NCI-H1105 treated with DMSO at 0.1 percent for 48 hours (cell line): ENCODE data around the gene ARMC10.
A peak's percentile ranks its signal among the peaks of the same experiment; 100 is the strongest.
"Not testable (repeated sequence)": the region's sequence is repeated elsewhere in the genome, so short reads cannot be mapped to it uniquely, and the experiment has no call there.

Experiments used
- DNase-seq: peaks from one replicate; lab custom pipeline; 2025; lab: John Stamatoyannopoulos, UW

ARMC10 gene

DNA sequence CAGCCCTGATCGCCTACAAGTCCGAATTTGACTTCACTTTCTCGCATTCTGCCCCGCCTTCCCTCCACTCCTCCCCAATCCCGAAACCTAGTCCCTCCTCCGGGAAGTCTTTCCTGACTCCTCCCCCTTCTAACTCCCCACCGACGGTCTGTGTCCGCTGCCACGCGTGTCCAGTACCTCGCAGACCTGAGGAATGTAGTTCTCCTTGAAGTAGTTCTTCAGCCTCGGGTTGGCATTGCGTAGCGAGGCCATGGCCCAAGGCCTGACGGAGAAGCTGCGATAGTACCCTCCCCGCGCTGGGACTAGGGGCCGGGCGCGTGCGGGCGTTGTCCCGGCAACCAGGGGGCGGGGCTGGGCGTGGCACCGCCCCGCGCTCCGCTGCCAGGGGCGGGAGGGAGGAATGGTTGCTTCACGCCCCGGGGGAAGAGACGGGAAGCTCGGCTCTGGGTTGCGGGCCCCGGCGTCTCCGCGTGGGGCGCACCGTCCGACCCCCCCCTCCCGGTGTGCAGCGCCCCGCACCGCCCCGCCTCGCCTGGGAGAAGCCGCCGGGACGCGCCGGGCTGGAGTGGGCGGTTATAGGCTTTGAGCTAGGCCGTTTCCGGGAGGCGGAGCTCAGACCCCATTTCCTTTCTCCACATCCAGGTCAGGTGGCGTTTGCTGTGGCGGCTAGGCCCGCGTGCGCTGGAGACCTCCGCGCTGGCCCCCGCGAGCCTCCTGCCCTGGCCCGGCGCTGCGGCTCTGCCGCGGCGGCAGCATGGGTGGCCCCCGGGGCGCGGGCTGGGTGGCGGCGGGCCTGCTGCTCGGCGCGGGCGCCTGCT lies at the start of gene ARMC10, which contains the start of gene FBXL13:
Gene ARMC10, plus strand, starts transcription at position 622 of the 818 bp plus-strand sequence. Its CDS starts 133 bp downstream, at position 755.
Gene FBXL13, minus strand, starts transcription at position 278 of the 818 bp plus-strand sequence.
- peak; percentile 89 for DNase-seq

GRCh38 chr7:103025341-103025740 lies 49.6 kb upstream of the ARMC10 start:
- DNase-seq, result no peak

DNA sequence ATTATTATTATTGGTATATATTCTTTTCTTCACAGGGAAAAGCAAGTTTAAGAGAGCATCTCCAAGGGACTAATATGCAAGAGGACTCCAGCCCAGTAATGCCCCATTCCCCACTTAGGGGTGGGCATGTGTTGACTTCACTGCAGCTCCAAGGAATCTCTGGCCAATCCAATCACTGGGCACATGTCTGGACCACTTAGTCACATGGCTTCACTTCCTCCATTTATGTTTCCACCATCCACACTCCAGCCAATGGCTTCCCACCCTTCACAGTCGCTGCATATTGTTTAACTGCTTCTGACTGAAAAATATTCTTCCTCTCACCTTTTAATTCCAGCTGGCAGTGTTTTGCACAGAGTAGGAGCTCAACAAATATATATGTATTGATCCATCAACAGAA lies 43.9 kb upstream of the ARMC10 start:
- no peak for DNase-seq

DNA sequence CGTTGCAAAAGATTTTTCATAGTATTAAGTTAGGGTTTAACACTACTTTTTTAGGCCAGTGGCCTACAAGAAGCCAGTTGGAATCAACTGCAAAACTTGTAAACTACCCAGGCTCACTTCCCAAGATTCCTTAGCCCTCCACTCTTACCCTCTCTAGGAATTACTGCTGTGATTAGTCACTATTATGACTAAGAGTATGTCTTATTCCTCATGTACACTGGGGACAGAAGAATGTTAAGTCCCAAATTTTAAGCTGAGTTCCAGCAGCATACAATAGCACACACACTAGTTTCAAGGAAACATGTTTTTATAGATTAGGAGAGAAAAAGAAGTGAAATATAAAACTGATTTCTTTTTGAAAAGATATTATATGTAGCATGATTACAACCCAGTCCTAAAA lies 43.2 kb upstream of the ARMC10 start:
- no peak for DNase-seq

GRCh38 chr7:103034318-103034717 lies 40.6 kb upstream of the ARMC10 start:
- DNase-seq, result not testable (repeated sequence)

DNA sequence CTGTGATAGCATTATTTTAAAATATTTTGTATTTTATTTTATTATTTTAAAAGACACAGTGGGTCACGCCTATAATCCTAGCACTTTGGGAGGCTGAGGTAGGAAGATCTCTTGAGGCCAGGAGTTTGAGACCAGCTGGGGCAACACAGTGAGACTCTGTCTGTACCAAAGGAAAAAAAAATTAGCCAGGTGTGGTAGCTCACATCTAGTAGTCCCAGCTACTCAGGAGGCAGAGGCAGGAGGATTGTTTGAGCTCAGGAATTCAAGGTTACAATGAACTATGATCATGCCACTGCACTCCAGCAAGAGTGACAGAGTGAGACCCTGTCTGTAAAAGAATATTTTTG lies 37.5 kb upstream of the ARMC10 start:
- DNase-seq, result no peak

GRCh38 chr7:103037823-103038739 lies 36.9 kb upstream of the ARMC10 start:
- DNase-seq, result peak; percentile 29

GRCh38 chr7:103041815-103042214 lies 33.1 kb upstream of the ARMC10 start:
- not testable (repeated sequence) for DNase-seq

GRCh38 chr7:103048833-103049232 lies 26.1 kb upstream of the ARMC10 start:
- DNase-seq, result no peak

- no peak for DNase-seq
Measured at GRCh38 chr7:103051519-103051918, 23.4 kb upstream of the ARMC10 start.

GRCh38 chr7:103056006-103056405 lies 18.9 kb upstream of the ARMC10 start:
- not testable (repeated sequence) for DNase-seq

DNA sequence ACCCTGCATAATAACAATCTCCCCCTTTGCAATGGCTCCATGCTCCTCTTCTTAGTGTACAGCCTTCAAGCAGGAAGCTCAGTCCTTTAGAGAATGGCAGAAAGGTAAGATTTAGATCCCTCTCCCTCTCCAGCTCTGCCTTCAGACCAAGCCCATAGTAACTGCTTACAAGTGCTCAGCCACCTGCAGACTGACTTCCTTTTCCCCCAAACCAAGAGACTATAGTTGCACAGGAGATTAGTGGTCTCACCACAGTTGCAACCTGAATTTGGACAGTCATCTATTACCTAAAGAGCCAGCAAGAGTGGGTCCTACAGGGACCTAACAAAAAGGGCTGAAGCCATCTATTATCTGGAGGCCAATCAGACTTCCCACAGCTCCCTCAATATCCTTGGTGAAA lies 16.8 kb upstream of the ARMC10 start:
- no peak for DNase-seq

DNA sequence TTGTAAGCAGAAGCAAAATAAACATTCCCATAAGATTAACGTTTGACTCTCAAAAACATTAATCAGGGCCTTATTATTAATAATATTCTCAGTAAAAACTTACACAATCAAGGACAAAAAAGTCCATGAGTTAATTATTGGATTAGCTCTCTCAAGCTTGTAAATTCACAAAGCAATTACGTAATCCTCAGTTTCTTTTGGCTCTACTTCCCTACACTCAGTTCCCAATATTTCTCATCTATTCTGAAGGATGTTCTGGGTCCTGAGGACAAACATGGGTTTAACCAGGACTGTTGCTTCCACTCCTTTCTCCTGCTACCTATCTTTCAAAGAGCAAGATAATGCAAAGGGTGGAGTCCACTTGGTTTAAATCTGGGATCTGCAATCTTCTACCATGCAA lies 15.5 kb upstream of the ARMC10 start:
- no peak for DNase-seq

- DNase-seq, result no peak
Measured at GRCh38 chr7:103063895-103064294, 11.0 kb upstream of the ARMC10 start.

DNA sequence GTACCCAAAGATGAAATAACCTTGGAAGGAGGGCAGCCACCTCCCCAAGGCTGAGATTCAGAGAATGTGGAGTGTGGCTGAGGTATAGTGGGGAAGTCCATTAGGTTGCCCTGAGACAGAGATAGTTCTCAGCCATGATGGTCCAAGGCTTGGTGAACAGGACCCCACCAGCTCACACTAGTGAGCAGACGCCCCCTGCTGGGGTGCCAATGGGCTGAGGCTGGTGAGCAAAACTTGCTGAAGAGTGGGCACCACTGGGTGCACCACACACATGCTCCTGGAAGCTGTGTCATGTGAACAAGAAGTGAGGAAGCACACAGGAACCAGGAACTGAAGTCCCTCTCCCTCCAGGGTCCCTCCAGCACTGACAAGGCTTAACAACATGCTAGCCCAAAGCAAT lies 9.3 kb upstream of the ARMC10 start:
- peak; percentile 27 for DNase-seq

DNA sequence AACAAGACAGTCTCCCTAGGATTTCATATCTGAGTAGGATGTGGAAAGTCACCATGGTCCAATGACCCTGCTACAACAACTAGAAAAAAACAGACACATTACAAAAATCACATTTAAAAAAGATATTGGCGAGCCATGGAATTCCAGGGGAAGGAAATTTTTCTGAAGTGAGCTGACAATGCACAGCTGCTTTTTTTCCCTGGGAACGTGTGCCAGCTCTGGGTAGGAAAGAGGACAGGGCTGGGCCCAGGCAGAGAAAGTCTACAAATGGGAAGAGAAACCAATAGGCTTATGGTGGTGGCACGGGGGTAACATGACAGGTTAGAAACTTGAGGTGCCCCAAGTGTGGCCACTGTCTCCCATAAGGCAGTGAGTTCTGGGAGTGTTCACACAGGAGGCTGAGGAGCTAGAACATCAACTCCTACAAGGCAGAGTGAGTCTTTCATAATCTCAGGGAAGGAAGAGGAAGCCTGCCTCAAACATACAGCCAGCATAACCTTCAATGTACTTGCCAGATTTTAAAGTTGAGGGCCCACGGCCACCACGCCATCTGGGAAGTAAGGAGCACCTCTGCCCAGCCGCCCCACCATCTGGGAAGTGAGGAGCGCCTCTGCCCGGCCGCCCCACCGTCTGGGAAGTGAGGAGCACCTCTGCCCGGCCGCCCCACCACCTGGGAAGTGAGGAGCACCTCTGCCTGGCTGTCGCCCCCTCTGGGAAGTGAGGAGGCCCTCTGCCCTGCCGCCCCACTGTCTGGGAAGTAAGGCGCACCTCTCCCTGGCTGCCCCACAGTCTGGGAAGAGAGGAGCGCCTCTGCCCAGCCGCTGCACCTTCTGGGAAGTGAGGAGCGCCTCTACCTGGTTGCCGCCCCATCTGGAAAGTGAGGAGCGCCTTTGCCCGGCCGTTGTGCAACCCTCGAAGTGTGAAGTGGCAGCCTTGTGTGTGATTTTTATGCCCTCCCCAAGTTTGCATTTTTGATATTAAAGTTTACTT lies 6.2 kb upstream of the ARMC10 start:
- DNase-seq, result no peak

- no peak for DNase-seq
Measured at GRCh38 chr7:103071000-103071399, 3.9 kb upstream of the ARMC10 start.

GRCh38 chr7:103073989-103074518 lies 886 bp upstream of the ARMC10 start:
- DNase-seq, result no peak

DNA sequence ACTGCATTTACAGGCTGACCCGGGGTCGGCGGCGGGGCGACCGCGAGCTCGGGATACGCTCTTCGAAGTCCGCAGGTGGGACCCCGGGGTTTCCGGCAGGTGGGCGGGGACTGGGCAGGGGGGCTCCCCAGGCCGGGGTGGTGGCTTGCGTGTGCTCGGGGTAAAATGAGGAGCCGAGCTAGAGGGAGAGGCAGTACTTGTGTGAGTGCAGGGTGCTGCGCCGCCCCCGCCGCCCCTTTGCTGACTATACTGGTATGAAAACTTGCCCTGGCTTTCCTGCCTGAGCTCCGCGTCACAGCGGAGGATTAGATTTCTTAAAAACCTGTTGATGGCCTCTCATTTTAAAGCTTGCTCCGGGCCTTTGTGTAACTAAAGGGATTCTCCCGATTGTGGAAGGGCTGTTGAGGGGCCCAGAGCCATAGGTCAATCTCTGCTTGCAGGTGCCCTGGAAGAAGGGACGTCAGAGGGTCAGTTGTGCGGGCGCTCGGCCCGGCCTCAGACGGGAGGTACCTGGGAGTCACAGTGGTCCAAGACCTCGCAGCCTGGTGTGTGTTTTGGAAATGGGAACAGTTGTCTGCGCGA lies 488 bp downstream of the ARMC10 start:
- peak; percentile 65 for DNase-seq

DNA sequence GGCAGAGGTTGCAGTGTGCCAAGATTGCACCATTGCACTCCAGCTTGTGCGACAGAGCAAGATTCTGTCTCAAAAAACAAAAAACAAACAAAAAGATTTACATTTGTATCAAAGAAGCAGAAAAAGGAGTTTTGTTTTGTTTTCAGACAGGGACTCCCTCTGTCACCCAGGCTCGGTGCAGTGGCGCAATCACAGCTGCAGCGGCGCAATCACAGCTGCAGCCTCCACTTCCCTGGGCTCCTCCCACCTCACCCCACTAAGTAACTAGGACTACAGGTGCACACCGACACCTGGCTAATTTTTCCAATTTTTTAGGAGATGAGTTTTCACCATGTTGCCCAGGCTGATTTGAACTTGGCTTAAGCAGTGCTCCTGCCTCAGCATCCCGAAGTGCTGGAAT lies 1.8 kb downstream of the ARMC10 start:
- DNase-seq, result no peak

GRCh38 chr7:103077318-103077717 lies 2.4 kb downstream of the ARMC10 start:
- DNase-seq, result no peak
